Parathyroid adenoma (tissue), 2 donors: ENCODE results near the gene RNF11.

Experiments used
- H2AFZ ChIP-seq: fragments of 300-600 bp; sonication (generic); one replicate; pipeline ENCODE4 v1.7.0; 2017; ENCODE audit warnings: antibody characterized with exemption, mild to moderate bottlenecking
- H3K27ac ChIP-seq: fragments of 300-600 bp; sonication (generic); one replicate; pipeline ENCODE4 v1.7.0; 2017
- H3K27me3 ChIP-seq: fragments of 300-600 bp; sonication (generic); one replicate; pipeline ENCODE4 v1.7.0; 2017; ENCODE audit warnings: low read length; ENCODE audit not compliant: control insufficient read depth, insufficient read depth
- H3K36me3 ChIP-seq: fragments of 300-600 bp; sonication (generic); one replicate; pipeline ENCODE4 v1.7.0; 2017; ENCODE audit warnings: low read length; ENCODE audit not compliant: control insufficient read depth, insufficient read depth
- H3K4me1 ChIP-seq: fragments of 300-600 bp; sonication (generic); one replicate; pipeline ENCODE4 v1.7.0; 2017; ENCODE audit warnings: control low read depth
- H3K4me2 ChIP-seq: fragments of 300-600 bp; sonication (generic); one replicate; pipeline ENCODE4 v1.7.0; 2017; ENCODE audit warnings: low read length
- H3K4me3 ChIP-seq: fragments of 300-600 bp; sonication (generic); one replicate; pipeline ENCODE4 v1.7.0; 2017; ENCODE audit warnings: low read depth, low read length
- H3K79me2 ChIP-seq: fragments of 300-600 bp; sonication (generic); one replicate; pipeline ENCODE4 v1.7.0; 2017; ENCODE audit warnings: control low read depth
- H3K9ac ChIP-seq: fragments of 300-600 bp; sonication (generic); one replicate; pipeline ENCODE4 v1.7.0; 2017; ENCODE audit warnings: mild to moderate bottlenecking
- H3K9me3 ChIP-seq: fragments of 300-600 bp; sonication (generic); one replicate; pipeline ENCODE4 v1.7.0; 2017; ENCODE audit warnings: low read length; ENCODE audit not compliant: control insufficient read depth
- CTCF ChIP-seq: fragments of 300-600 bp; sonication (generic); IDR thresholded peaks from one replicate; pipeline ENCODE4 v1.7.0; 2017; ENCODE audit warnings: antibody characterized with exemption, mild to moderate bottlenecking
- donor health status: primary hyperparathyroidism.

RNF11 gene

GRCh38 chr1:51297401-51298321 lies 61.6 kb downstream of the RNF11 start:
- Histone ChIP-seq H3K4me2 (peak overlapping the region; percentile 77), H3K36me3 (no peaks in the 10 kb centered on the region), H2AFZ (peak overlapping the region; percentile 56), H3K9ac (no peak overlapping the region), H3K27me3 (no peaks in the 10 kb centered on the region), H3K4me1 (no peaks in the 10 kb centered on the region), H3K27ac (no peak overlapping the region), H3K9me3 (no peaks in the 10 kb centered on the region), H3K79me2 (no peaks in the 10 kb centered on the region), H3K4me3 (peak overlapping the region; percentile 49)
- TF ChIP-seq CTCF = no peak

GRCh38 chr1:51298322-51298705 lies 62.2 kb downstream of the RNF11 start:
- no peaks in the 10 kb centered on the region for H3K9me3 ChIP-seq
- no peak for TF ChIP-seq CTCF
- H3K36me3 ChIP-seq = no peaks in the 10 kb centered on the region

DNA sequence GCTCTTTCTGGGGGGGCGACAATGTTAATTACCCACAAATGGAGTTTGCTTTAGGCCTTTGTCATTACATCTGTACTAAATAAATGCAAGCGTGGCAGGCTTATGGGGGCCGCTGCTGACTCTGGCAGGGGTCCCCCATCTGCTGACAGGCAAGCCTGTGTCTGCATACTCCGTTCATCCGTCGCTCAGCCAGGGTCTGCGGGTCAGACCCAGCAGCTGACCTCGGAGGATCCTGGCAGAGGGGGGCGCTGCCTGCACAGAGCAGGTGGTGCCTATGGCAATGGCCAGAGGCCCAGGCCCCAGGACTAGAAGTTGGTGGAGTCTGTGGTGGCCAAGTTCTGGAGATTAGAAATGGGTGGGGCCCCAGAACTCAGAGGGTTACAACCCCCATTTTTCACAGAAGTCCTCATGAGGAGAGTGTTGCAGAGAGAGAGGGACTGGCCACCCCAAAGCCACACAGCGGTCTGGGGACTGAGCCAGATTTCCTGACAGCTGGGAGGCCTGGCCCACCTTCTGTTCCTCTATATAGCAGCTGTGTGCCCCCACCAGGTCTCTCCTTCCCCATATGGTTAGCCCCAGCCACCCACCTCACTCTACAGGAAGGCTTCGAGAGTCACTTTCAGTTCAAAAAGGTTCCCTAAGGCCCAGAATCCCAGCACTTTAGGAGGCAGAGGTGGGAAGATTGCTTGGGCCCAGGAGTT lies 63.3 kb downstream of the RNF11 start:
- TF ChIP-seq CTCF = no peak
- no peak overlapping the region for H3K4me2 ChIP-seq
- no peak overlapping the region for H3K9ac ChIP-seq
- no peaks in the 10 kb centered on the region for H3K4me1 ChIP-seq
- no peaks in the 10 kb centered on the region for H3K36me3 ChIP-seq
- no peak overlapping the region for H3K27ac ChIP-seq
- H2AFZ ChIP-seq = no peak overlapping the region
- H3K4me3 ChIP-seq = no peak overlapping the region
- H3K9me3 ChIP-seq = no peaks in the 10 kb centered on the region
- H3K27me3 ChIP-seq = no peaks in the 10 kb centered on the region
- H3K79me2 ChIP-seq = no peaks in the 10 kb centered on the region

More at GRCh38 chr1:51298322-51298705, 62.2 kb downstream of the RNF11 start:
- Histone ChIP-seq H2AFZ (no peak overlapping the region), H3K4me2 (no peak overlapping the region), H3K79me2 (no peaks in the 10 kb centered on the region), H3K4me1 (no peaks in the 10 kb centered on the region), H3K27me3 (no peaks in the 10 kb centered on the region), H3K9ac (no peak overlapping the region), H3K27ac (no peak overlapping the region), H3K4me3 (no peak overlapping the region)

- no peak overlapping the region for H2AFZ ChIP-seq
- no peaks in the 10 kb centered on the region for H3K4me1 ChIP-seq
- no peaks in the 10 kb centered on the region for H3K27me3 ChIP-seq
- H3K9me3 ChIP-seq = no peaks in the 10 kb centered on the region
- H3K4me3 ChIP-seq = no peak overlapping the region
- no peak for TF ChIP-seq CTCF
- no peak overlapping the region for H3K4me2 ChIP-seq
- H3K79me2 ChIP-seq = no peaks in the 10 kb centered on the region
- H3K27ac ChIP-seq = no peak overlapping the region
- no peaks in the 10 kb centered on the region for H3K36me3 ChIP-seq
- H3K9ac ChIP-seq = no peak overlapping the region
Observed at GRCh38 chr1:51299981-51300670, 64.1 kb downstream of the RNF11 start.
